IMR-90 (cell line): Measurements from ENCODE around the gene DAD1.

ENCODE experiments used
- CEBPB ChIP-seq: IDR thresholded peaks from 2 replicates; pipeline ENCODE4 v1.6.1; 2012; ENCODE audit warnings: low read depth, low read length, improper control_type of control experiment
- FOS ChIP-seq: fragments of 150-350 bp; IDR thresholded peaks from 2 replicates; pipeline ENCODE4 v1.6.1; 2016; ENCODE audit warnings: low read depth, low read length
- POLR2A ChIP-seq: IDR thresholded peaks from 2 replicates; pipeline ENCODE4 v1.6.1; 2012; ENCODE audit warnings: mild to moderate bottlenecking, low read depth, low read length
- TF ChIP-seq, protein P1 (sequence below): conservative IDR thresholded peaks from 2 replicates; pipeline ENCODE4 v1.5.1; 2012; ENCODE audit warnings: mild to moderate bottlenecking, low read depth, low read length, improper control_type of control experiment

DNA sequence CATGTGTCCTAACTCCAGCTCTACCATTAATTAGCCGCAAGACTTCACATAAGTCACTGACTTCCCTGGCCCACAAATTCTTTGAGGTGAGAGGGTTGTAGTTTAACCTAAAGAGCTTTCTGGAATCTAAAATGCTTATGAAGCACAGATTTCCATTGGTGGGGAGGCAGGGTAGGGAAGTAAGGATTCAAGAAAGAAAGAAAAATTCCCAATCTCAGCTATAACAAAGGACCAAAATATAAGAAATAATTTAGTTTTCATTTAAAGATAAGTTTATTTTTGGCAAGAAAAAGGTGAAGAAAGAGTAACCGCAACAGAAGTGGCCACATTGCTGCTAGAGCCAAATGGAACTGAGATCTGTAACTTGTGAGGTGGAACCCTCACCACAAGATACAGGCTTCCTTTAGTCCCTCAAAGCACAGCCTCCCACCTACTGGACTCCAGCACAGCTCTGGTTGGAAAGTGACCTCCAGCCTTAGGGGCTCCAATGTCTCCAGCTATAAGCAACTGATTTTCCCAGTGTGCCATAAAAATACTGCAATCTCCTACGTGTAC lies 23.6 kb downstream of the DAD1 start:
- TF ChIP-seq FOS: no peak
- no peak for TF ChIP-seq CEBPB
- TF ChIP-seq, protein P1, sequence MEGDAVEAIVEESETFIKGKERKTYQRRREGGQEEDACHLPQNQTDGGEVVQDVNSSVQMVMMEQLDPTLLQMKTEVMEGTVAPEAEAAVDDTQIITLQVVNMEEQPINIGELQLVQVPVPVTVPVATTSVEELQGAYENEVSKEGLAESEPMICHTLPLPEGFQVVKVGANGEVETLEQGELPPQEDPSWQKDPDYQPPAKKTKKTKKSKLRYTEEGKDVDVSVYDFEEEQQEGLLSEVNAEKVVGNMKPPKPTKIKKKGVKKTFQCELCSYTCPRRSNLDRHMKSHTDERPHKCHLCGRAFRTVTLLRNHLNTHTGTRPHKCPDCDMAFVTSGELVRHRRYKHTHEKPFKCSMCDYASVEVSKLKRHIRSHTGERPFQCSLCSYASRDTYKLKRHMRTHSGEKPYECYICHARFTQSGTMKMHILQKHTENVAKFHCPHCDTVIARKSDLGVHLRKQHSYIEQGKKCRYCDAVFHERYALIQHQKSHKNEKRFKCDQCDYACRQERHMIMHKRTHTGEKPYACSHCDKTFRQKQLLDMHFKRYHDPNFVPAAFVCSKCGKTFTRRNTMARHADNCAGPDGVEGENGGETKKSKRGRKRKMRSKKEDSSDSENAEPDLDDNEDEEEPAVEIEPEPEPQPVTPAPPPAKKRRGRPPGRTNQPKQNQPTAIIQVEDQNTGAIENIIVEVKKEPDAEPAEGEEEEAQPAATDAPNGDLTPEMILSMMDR: no peak
- no peak for TF ChIP-seq POLR2A
